Measurements from ENCODE around the gene KCP. TPM values are rescaled to one million over a fixed set of nuclear protein-coding genes. Genes with fewer than 3 reads are reported as not detected.

Gene KCP
- total RNA-seq, 1 experiment from 2014 or later: 0.68 TPM

DNA sequence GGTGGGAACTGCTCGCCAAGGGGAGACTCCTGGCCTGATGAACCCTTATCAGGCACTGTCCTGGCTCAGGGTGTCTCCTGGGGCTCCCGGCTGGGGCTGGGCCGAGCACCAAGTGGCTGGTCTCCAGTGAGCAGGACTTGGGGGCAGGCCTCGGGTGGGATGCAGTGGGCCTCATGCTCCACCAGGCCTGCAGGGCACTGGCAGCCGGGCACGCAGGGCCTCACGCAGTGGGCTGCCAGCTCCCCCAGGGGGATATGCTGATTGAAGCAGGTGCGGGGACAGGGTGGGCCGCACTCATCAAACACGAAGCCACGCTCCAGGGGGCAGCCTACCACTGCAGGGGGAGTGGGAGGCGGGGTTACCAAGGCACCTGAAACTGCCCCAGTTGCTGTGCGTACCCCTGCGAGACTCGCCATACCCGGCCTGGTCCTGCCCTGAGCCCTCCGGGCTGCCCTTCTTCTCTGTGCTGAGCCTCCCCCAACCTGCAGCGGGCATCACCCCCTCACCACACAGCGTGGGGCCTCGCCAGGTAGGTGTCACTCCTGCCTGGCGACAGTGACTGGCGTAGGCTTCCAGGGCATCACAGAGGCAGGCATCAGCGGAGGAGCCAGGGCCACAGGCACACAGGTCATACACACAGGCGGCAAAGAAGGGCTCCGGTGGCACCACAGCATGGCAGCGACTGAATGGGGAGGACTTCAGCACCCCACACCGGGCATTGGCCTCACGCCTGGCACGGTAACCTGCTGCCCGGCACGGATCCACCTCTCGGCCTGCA, 33.3 kb downstream of the KCP start:
- no peaks in the 10 kb centered on the region for H3K4me1 Mint-ChIP-seq (ENCODE audit: insufficient read depth, unreplicated experiment)
- no peaks in the 10 kb centered on the region for H3K27me3 Mint-ChIP-seq (ENCODE audit: insufficient read depth, unreplicated experiment)
- intact Hi-C loops (cut with micrococcal nuclease): no loop called here
- H3K27ac Mint-ChIP-seq (ENCODE audit: low read depth, unreplicated experiment): no peak overlapping the region
- TF ChIP-seq, protein P1, sequence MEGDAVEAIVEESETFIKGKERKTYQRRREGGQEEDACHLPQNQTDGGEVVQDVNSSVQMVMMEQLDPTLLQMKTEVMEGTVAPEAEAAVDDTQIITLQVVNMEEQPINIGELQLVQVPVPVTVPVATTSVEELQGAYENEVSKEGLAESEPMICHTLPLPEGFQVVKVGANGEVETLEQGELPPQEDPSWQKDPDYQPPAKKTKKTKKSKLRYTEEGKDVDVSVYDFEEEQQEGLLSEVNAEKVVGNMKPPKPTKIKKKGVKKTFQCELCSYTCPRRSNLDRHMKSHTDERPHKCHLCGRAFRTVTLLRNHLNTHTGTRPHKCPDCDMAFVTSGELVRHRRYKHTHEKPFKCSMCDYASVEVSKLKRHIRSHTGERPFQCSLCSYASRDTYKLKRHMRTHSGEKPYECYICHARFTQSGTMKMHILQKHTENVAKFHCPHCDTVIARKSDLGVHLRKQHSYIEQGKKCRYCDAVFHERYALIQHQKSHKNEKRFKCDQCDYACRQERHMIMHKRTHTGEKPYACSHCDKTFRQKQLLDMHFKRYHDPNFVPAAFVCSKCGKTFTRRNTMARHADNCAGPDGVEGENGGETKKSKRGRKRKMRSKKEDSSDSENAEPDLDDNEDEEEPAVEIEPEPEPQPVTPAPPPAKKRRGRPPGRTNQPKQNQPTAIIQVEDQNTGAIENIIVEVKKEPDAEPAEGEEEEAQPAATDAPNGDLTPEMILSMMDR (IDR thresholded peaks at IDR 0.05; ENCODE audit: unreplicated experiment): no peak
- no TSS peak for BruUV-seq (replicated peaks)
- no peaks in the 10 kb centered on the region for H3K36me3 Mint-ChIP-seq (ENCODE audit: insufficient read depth, unreplicated experiment)
- POLR2A ChIA-PET: no interaction called here
- no peaks in the 10 kb centered on the region for H3K9me3 Mint-ChIP-seq (ENCODE audit: unreplicated experiment)
- CTCF ChIA-PET: no interaction called here
- DNase-seq (ENCODE audit: unreplicated experiment): no peak
- H3K4me3 Mint-ChIP-seq (ENCODE audit: unreplicated experiment): no peak overlapping the region

DNA sequence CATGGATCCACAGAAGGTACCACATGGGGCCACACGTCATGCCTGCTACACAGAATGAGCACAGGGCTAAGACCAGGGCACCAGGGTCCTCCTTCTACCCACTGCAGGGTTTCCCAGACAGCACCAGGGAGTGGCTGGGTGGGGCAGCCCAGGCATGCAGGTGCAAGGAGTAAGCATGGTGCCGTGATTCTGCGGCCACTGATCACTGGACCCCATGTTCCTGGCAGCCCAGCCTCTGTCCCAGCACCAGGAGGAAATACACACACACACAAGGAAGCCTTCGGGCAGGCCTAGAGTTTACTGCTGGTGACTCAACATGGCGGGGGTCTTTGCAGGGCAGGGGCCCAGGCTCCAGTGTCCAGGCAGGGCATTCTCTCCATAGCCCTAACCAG, 33.9 kb downstream of the KCP start:
- no peaks in the 10 kb centered on the region for H3K27me3 Mint-ChIP-seq (ENCODE audit: insufficient read depth, unreplicated experiment)
- no peak overlapping the region for H3K4me3 Mint-ChIP-seq (ENCODE audit: unreplicated experiment)
- no peaks in the 10 kb centered on the region for H3K4me1 Mint-ChIP-seq (ENCODE audit: insufficient read depth, unreplicated experiment)
- no peak overlapping the region for H3K27ac Mint-ChIP-seq (ENCODE audit: low read depth, unreplicated experiment)
- no peaks in the 10 kb centered on the region for H3K36me3 Mint-ChIP-seq (ENCODE audit: insufficient read depth, unreplicated experiment)
- intact Hi-C loops (cut with micrococcal nuclease): no loop called here
- POLR2A ChIA-PET: no interaction called here
- no TSS peak for BruUV-seq (replicated peaks)
- H3K9me3 Mint-ChIP-seq (ENCODE audit: unreplicated experiment): no peaks in the 10 kb centered on the region
- CTCF ChIA-PET: interaction anchor here (0.5 to 1.2 kb wide), 3 partner anchors 14 to 262 kb away, joined by 3 to 4 read pairs (median 3); partner anchors contain the start of gene ATP6V1F
- TF ChIP-seq, protein P1 (IDR thresholded peaks at IDR 0.05; ENCODE audit: unreplicated experiment): no peak
- no peak for DNase-seq (ENCODE audit: unreplicated experiment)

DNA sequence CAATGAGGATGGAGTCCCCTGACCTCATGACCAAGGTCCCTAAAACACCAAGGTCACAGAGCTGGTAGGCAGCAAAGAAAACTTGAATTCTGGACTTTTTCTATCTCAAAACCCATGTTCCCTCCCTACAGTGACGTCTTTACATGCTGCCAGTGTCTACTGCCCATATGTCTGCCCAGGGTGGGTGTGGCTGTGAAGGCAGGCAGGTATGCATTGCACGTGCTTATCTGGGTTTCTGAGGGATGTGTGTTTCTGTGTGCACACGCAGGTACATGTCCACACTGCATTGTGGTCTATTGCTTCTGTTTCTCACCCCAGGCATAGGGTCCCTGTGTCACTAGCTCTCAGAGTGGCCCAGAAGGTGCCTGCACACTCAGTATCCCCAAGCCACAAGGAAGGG, 34.4 kb downstream of the KCP start:
- Mint-ChIP-seq H3K36me3 (ENCODE audit: insufficient read depth, unreplicated experiment) (no peaks in the 10 kb centered on the region), H3K4me1 (ENCODE audit: insufficient read depth, unreplicated experiment) (no peaks in the 10 kb centered on the region), H3K4me3 (ENCODE audit: unreplicated experiment) (no peak overlapping the region), H3K27me3 (ENCODE audit: insufficient read depth, unreplicated experiment) (no peaks in the 10 kb centered on the region), H3K27ac (ENCODE audit: low read depth, unreplicated experiment) (no peak overlapping the region), H3K9me3 (ENCODE audit: unreplicated experiment) (no peaks in the 10 kb centered on the region)
- ChIA-PET POLR2A (no interaction called here), CTCF (interaction anchor here (0.5 to 4.3 kb wide), 5 partner anchors 7 to 362 kb away, joined by 3 to 25 read pairs (median 3); partner anchors contain the start of gene ATP6V1F)
- no TSS peak for BruUV-seq (replicated peaks)
- intact Hi-C loops (cut with micrococcal nuclease): no loop called here
- DNase-seq (ENCODE audit: unreplicated experiment): no peak
- TF ChIP-seq, protein P1 (IDR thresholded peaks at IDR 0.05; ENCODE audit: unreplicated experiment): no peak

DNA sequence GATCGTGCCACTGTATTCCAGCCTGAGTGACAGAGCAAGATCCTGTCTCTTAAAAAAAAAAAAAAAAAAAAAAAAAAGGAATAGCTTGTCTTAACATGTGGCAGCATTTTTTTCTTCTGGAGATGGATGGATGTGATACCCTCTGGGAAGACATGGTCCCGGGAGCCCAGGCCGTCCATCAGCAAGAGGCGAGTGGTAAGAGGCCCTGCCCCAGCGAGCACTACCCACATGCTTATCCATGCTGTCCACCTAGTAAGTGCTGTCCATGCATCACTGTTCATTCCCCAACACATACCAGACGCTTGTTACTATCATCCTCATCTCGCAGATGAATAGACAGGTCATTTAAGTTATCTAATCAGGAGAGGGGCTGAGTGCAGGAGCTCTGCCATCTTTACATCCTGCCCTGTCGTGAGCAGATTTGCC, 35.0 kb downstream of the KCP start:
- Mint-ChIP-seq H3K4me1 (ENCODE audit: insufficient read depth, unreplicated experiment) (no peaks in the 10 kb centered on the region), H3K4me3 (ENCODE audit: unreplicated experiment) (no peak overlapping the region), H3K9me3 (ENCODE audit: unreplicated experiment) (no peaks in the 10 kb centered on the region), H3K36me3 (ENCODE audit: insufficient read depth, unreplicated experiment) (no peaks in the 10 kb centered on the region), H3K27ac (ENCODE audit: low read depth, unreplicated experiment) (no peak overlapping the region), H3K27me3 (ENCODE audit: insufficient read depth, unreplicated experiment) (no peaks in the 10 kb centered on the region)
- CTCF ChIA-PET: interaction anchor here (0.6 to 4.3 kb wide), 4 partner anchors 8 to 363 kb away, joined by 3 to 25 read pairs (median 3); partner anchors contain the start of gene ATP6V1F
- intact Hi-C loops (cut with micrococcal nuclease): no loop called here
- DNase-seq (ENCODE audit: unreplicated experiment): no peak
- no TSS peak for BruUV-seq (replicated peaks)
- POLR2A ChIA-PET: no interaction called here
- TF ChIP-seq, protein P1 (IDR thresholded peaks at IDR 0.05; ENCODE audit: unreplicated experiment): no peak
